RWPE2 (cell line): Measurements from ENCODE around the gene ANTXRL.

Source experiments
- ATAC-seq: fragments of 200-7000 bp; cut with Tn5 transposase; 3 replicates; pipeline ENCODE4 v1.9.1; 2021; ENCODE audit warnings: low read depth
- DNase-seq: peaks from one replicate; pipeline ENCODE4 v3.0.0-alpha.2; 2020; ENCODE audit warnings: low spot score
- H3K27ac ChIP-seq: fragments of 450-650 bp; 2 replicates; pipeline ENCODE4 v1.5.1; 2017; ENCODE audit warnings: mild to moderate bottlenecking; ENCODE audit not compliant: poor library complexity, severe bottlenecking
- H3K27me3 ChIP-seq: fragments of 250-450 bp; sonication (Bioruptor Pico); 2 replicates; pipeline ENCODE4 v1.5.1; 2021; ENCODE audit warnings: mild to moderate bottlenecking, moderate library complexity; ENCODE audit not compliant: insufficient read depth, poor library complexity, severe bottlenecking
- H3K36me3 ChIP-seq: fragments of 250-450 bp; sonication (Bioruptor Pico); 2 replicates; pipeline ENCODE4 v1.5.1; 2020; ENCODE audit warnings: low read depth, mild to moderate bottlenecking, moderate library complexity
- H3K4me1 ChIP-seq: fragments of 250-450 bp; sonication (Bioruptor Pico); 2 replicates; pipeline ENCODE4 v1.5.1; 2021; ENCODE audit warnings: mild to moderate bottlenecking, moderate library complexity; ENCODE audit not compliant: insufficient read depth, poor library complexity, severe bottlenecking
- H3K4me3 ChIP-seq: fragments of 250-450 bp; sonication (Bioruptor Pico); 2 replicates; pipeline ENCODE4 v1.5.1; 2021; ENCODE audit warnings: mild to moderate bottlenecking, moderate library complexity; ENCODE audit not compliant: severe bottlenecking
- H3K9me3 ChIP-seq: fragments of 250-450 bp; sonication (Bioruptor Pico); 2 replicates; pipeline ENCODE4 v1.5.1; 2021; ENCODE audit warnings: mild to moderate bottlenecking, moderate library complexity; ENCODE audit not compliant: severe bottlenecking
- CTCF ChIP-seq: fragments of 450-650 bp; IDR thresholded peaks from one replicate; pipeline ENCODE4 v1.5.1; 2017; ENCODE audit warnings: mild to moderate bottlenecking, moderate library complexity; ENCODE audit not compliant: poor library complexity, severe bottlenecking

Gene ANTXRL

DNA sequence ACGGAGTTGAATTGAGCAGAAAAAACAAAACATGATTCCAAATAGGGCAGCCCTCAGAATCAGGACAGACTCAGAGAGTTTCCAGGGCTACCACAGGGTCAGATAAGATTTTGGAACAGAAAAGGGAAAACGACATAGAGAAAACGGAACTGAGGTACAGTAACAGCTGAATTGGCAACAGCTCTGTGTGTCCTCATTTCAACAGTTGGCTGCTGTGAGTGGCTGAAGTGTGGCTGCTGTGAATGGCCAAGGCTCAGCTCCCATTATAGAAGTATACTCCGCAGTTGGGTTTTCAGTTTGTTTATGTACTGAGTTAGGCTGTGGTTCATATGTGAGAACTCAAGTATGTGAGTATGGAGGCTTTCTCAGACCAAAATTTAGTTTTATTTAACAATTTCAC lies 32.0 kb downstream of the ANTXRL start:
- ATAC-seq, result no peak
- H3K27ac ChIP-seq, result no peak overlapping the region
- H3K27me3 ChIP-seq, result no peaks in the 10 kb centered on the region
- no peak for DNase-seq
- TF ChIP-seq CTCF, result no peak
- peaks cover 10% of the 10 kb centered on the region for H3K4me1 ChIP-seq
- H3K36me3 ChIP-seq, result no peaks in the 10 kb centered on the region
- H3K9me3 ChIP-seq, result no peaks in the 10 kb centered on the region
- no peak overlapping the region for H3K4me3 ChIP-seq

DNA sequence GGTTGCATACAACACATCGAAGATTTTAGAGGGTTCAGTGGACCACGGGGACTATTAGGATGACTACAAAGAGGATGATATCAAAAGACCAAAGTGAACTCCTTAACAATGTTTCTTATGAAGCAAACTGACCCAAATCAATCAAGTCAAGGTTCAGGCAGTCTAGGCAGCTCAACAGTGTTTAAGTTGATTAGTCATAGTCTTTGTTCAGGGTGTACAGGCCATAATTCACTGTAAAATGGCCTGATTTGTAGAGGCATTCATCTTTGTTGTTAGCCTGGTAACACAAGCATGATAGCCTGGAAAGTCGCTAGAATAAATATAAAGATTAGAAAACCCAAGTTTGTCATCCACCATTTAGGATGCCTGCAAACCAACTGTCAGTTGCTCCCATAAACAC lies 32.6 kb downstream of the ANTXRL start:
- Histone ChIP-seq H3K27me3 (no peaks in the 10 kb centered on the region), H3K36me3 (no peaks in the 10 kb centered on the region), H3K4me1 (peaks cover 10% of the 10 kb centered on the region), H3K4me3 (no peak overlapping the region), H3K27ac (no peak overlapping the region), H3K9me3 (no peaks in the 10 kb centered on the region)
- no peak for TF ChIP-seq CTCF
- no peak for ATAC-seq
- DNase-seq, result no peak

GRCh38 chr10:46321770-46322169 lies 35.0 kb downstream of the ANTXRL start:
- Histone ChIP-seq H3K9me3 (no peaks in the 10 kb centered on the region), H3K36me3 (no peaks in the 10 kb centered on the region), H3K4me1 (no peaks in the 10 kb centered on the region), H3K27me3 (no peaks in the 10 kb centered on the region), H3K4me3 (no peak overlapping the region), H3K27ac (no peak overlapping the region)
- no peak for TF ChIP-seq CTCF
- ATAC-seq (no peak), DNase-seq (no peak)

DNA sequence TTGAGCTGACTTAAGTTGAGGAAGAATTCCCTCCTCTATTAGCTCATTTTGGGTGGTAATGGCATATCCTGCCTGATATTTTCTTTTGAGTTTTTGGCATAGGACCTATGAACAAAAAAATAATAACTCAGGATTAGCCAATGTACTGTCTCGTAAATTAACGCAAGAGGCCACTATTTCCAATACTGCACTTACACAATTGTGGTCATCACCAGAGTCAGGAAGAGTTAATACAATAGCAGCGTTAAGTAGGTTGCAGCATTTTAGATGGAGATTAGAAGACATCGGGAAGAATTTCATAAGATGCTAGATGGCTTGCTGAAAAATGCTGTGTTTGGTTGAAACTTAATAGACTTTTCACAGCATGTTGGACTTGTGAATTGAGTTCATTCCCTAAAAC lies 36.4 kb downstream of the ANTXRL start:
- Histone ChIP-seq H3K27ac (no peak overlapping the region), H3K9me3 (no peaks in the 10 kb centered on the region), H3K4me1 (no peaks in the 10 kb centered on the region), H3K4me3 (no peak overlapping the region), H3K27me3 (no peaks in the 10 kb centered on the region), H3K36me3 (no peaks in the 10 kb centered on the region)
- DNase-seq, result no peak
- no peak for ATAC-seq
- no peak for TF ChIP-seq CTCF

DNA sequence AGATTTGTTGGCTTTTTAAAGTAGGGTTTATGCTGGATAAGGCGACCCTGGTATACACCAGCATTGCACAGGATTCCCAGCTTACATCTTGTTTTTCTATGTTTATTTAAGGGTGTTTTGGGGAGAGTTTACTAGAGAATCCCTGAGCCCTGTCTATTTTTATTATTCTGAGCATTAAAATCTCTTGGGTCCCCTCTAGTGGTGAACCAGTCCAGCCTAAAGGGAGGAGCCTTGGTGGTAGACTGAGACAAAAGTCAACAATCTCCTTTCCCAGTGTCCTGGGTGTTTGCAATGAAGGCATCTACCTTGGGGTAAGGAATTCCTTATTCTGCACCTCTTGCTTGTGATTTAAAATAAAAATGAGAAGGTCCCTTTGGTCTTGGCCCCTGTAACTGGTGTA lies 38.2 kb downstream of the ANTXRL start:
- DNase-seq (no peak), ATAC-seq (peak; percentile 41; the same call in 1 of the 3 replicates)
- TF ChIP-seq CTCF, result peak; percentile 36
- Histone ChIP-seq H3K27me3 (no peaks in the 10 kb centered on the region), H3K4me3 (no peak overlapping the region), H3K9me3 (no peaks in the 10 kb centered on the region), H3K4me1 (no peaks in the 10 kb centered on the region), H3K27ac (no peak overlapping the region), H3K36me3 (no peaks in the 10 kb centered on the region)
